Posterior vena cava (tissue), 2 donors: ENCODE data around the gene TTK. TPM values are rescaled to one million over a fixed set of nuclear protein-coding genes. Genes with fewer than 3 reads are reported as not detected.
"Not testable (repeated sequence)": the region's sequence is repeated elsewhere in the genome, so short reads cannot be mapped to it uniquely, and the experiment has no call there.

Experiments used
- DNase-seq: peaks from one replicate; pipeline ENCODE4 v3.0.0-alpha.2; 2020; ENCODE audit warnings: low spot score
- intact Hi-C, 2 donors: fragments of 100-400 bp; cut with DNase I; formaldehyde crosslinking; loops; one replicate each; pipeline versions ENCODE4 v1.14.1 to v1.14.2; 2022 to 2023
- total RNA-seq, 2 donors: library from RNA; stranded (reverse); fragmentation: NEBNext Ultra II Directional; extraction: Animal tissue kit (Norgen Biotek cat#: 25700); gene quantifications; one replicate each; pipeline ENCODE4 v1.2.1, GENCODE V29; 2021
- donor health status: DM: yes; HTN: yes; CAD: no.
- donor health status: DM: yes; HTN: yes; CAD: no.

TTK gene
- total RNA-seq, 2 donors from 2014 or later: 0.24 to 0.88 TPM

GRCh38 chr6:80020381-80021120, 16.1 kb downstream of the TTK start:
- intact Hi-C loops: no loop called here

DNA sequence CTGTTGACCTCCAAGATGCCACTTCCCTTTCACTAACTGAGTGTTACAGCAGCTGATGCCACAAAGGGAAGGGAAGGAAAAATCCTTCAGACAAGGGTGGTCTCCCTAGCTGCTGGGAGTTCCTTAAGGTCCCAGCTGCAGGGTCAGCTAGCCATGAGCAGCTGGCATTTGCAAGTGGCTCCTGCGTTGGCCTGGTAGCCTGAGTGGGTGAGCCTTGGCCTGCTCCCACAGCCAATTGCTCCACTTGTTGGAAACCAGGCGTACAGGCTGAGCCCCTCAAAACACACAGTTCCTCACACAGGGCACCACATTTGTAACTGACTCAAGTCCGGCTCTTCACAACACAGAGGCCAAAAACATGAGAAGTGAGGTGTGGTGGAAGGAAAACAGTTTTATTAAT, 16.7 kb downstream of the TTK start:
- intact Hi-C loops: no loop called here
- no peak for DNase-seq

More at GRCh38 chr6:80020381-80021120, 16.1 kb downstream of the TTK start:
- DNase-seq: no peak

DNA sequence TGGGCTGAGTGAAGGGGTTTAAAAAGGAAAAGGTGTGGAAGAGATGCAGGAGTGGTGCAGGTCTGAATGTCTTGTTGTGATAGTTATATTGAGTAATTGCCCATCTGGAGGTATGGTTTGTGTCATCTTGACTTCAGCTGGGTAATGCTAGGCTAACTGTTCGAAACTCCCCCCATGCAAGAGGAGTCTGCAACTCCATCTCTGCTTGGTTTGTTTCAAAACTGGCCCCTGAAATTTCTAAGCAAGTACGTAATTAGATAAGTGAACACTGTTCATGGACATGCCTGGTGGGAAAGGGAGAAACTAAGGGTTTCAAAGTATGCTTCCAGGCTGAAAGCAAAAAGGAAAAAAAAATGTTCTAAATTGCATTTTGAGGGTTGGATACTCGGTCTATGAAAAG, 17.1 kb downstream of the TTK start:
- no peak for DNase-seq
- intact Hi-C loops: no loop called here

DNA sequence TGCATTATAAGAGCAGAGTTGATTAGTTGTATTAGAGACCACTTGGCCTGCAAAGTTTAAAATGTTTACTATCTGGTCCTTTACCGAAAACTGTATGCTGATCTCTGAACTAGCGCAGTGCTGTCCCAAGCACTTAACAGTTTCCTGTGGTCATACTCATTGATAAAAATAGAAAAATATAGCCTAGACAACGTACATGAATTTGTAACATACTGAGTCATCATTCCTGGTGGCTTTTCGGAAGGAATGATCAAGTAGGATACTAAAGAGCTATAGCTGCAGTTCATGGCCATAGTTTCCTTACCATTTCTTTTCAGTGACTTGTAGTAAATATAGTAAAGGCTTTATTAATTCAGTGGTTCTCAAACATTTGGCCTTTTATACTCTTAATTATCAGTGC, 18.4 kb downstream of the TTK start:
- intact Hi-C loops: no loop called here

DNA sequence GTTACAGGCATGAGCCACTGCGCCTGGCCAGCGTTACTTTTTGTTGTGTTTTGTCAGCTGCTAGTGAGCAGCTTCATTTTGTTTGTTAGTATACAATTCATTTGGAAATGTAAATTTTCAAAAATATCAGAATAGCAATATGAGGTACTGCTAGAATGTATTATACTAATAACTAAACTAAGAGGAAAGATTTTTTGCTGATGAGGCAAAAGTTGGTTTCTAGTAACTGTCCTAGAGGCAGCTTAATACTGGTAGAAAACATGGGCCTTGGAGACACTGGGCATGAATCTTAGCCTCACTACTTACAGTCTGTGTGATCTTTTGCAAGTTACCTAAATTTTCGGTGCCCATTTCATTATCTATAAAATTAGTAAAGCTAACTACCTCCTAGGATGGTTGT, 24.1 kb downstream of the TTK start:
- intact Hi-C loops: no loop called here
- DNase-seq: no peak

More for the DNA sequence above, 18.4 kb downstream of the TTK start:
- no peak for DNase-seq

DNA sequence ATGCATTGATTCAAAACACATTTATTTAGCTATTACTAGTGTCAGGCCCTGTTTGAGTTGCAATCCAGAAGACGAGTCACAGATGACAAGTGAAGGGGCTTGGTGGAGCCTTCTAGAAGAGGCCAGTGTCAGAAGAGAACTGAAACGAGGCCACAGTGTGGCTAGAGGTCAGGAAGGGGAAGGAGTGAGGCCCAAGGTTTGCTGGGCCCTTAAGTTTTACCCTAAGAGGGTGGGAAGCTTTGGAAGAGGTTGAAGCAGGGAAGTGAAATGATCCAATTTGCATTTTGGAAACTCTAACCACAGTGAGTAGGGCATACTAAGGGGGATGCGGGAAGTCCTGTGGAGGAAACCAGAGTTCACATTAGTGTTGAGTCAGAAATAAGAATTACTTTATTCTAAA, 25.0 kb downstream of the TTK start:
- intact Hi-C loops: no loop called here
- no peak for DNase-seq

DNA sequence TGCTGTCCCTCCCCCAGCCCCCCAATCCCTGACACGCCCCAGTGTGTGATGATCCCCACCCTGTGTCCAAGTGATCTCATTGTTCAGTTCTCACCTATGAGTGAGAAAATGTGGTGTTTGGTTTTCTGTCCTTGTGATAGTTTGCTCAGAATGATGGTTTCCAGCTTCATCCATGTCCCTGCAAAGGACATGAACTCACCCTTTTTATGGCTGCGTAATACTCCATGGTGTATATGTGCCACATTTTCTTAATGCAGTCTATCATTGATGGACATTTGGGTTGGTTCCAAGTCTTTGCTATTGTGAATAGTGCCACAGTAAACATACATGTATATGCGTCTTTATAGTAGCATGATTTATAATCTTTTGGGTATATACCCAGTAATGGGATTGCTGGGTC, 43.8 kb downstream of the TTK start:
- intact Hi-C loops, DNase-seq: not testable (repeated sequence)

GRCh38 chr6:80060774-80061173, 56.3 kb downstream of the TTK start:
- intact Hi-C loops: loop anchor here in 1 of 2 donors (1.0 kb wide), 1 partner anchor 19 kb away; no protein-coding TSS in a partner anchor

GRCh38 chr6:80068146-80068545, 63.7 kb downstream of the TTK start:
- intact Hi-C loops, DNase-seq: not testable (repeated sequence)

More at GRCh38 chr6:80060774-80061173, 56.3 kb downstream of the TTK start:
- DNase-seq: no peak

- intact Hi-C loops, DNase-seq: not testable (repeated sequence)
These were observed 66.0 kb downstream of the TTK start for GRCh38 chr6:80070431-80070830.

GRCh38 chr6:80077067-80077466, 72.6 kb downstream of the TTK start:
- DNase-seq: no peak
- intact Hi-C loops: no loop called here

GRCh38 chr6:80088637-80089036, 84.2 kb downstream of the TTK start:
- no peak for DNase-seq
- intact Hi-C loops: no loop called here

DNA sequence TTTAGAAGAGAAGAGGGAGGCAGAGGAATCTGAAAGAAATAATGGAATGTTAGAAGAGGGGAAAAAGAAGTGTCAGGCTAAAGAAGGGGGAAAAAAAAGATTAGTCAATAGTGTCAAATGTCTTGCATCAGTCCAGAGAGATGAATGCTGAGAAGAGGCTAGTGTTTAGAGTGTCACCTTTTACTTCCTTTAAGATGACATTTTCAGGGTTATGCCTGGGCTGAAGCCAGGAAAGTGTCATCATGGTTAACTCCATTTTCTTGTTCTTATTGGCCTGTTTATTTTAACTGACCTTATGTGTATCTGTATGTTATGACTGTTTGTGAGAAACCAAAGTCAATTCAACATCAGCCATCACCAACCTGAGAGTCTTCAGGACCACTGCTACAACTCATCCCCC, 87.1 kb downstream of the TTK start:
- intact Hi-C loops: no loop called here
- no peak for DNase-seq

Other genes with a start within 250 kb of the TTK start
- 1 to 10 TPM; 1.8 to 1.9 TPM for gene ELOVL4, start 57.1 kb upstream of the TTK start, total RNA-seq
- 10 to 100 TPM in 1 of 2 donors, 1 to 10 TPM in 1; 9.6 to 15.7 TPM for gene BCKDHB, start 102.0 kb downstream of the TTK start, total RNA-seq